HCT116 (cell line): Measurements from ENCODE around the gene COL5A1. TPM values are rescaled to one million over a fixed set of nuclear protein-coding genes. Genes with fewer than 3 reads are reported as not detected.

Experiments used
- ATAC-seq: fragments of 200-7000 bp; cut with Tn5 transposase; 2 replicates; pipeline ENCODE4 v1.9.1; 2020; ENCODE audit warnings: mild to moderate bottlenecking, moderate library complexity
- BruUV-seq: library from RNA; stranded (reverse); fragments of 400-500 nt; replicated peaks from 2 replicates; lab custom pipeline; 2021; lab: Mats Ljungman, UMichigan
- CTCF ChIA-PET: fragments of 300-600 bp; sonication (Branson Sonifier 250); formaldehyde crosslinking; loops from one replicate; lab custom pipeline; 2021; ENCODE audit warnings: antibody characterized with exemption; lab: Charles Lee
- POLR2A ChIA-PET: fragments of 300-600, 350-600 bp; sonication (Branson Sonifier 250); formaldehyde crosslinking; loops from one replicate; lab custom pipeline; 2021; ENCODE audit warnings: antibody characterized with exemption; lab: Charles Lee
- RAD21 ChIA-PET, 2 experiments: fragments of 300-600 bp; sonication (Branson Sonifier 250); formaldehyde crosslinking; loops; one replicate each; lab custom pipeline; 2023; ENCODE audit warnings: low total read pairs in 2 of 2; ENCODE audit not compliant: uncharacterized antibody in 2 of 2, unreplicated experiment in 2 of 2, low non-redundant PET in 1 of 2; lab: Charles Lee
- DNase-seq: peaks from one replicate; pipeline ENCODE4 v3.0.0-alpha.2; 2010; ENCODE audit warnings: low read depth, low spot score
- H2AFZ ChIP-seq: fragments of 200-600 bp; shearing (Covaris generic), sonication (generic); 2 replicates; pipeline ENCODE4 v1.6.1; 2017; ENCODE audit warnings: low read depth, mixed run types, mixed read lengths, antibody characterized with exemption, low read length; ENCODE audit not compliant: poor library complexity, severe bottlenecking
- H3K27ac ChIP-seq: 2 replicates; pipeline ENCODE4 v1.5.1; 2012; ENCODE audit warnings: low read depth, low read length
- H3K27me3 ChIP-seq: fragments of 200-600 bp; sonication (generic); 2 replicates; pipeline ENCODE4 v1.6.1; 2016; ENCODE audit warnings: mixed run types, low read length, mixed read lengths; ENCODE audit not compliant: insufficient read depth
- H3K36me3 ChIP-seq, 2 experiments: fragments of 200-500 bp in 1 of 2; fragments of 200-600 bp in 1 of 2; sonication (Bioruptor generic) in 1 of 2; sonication (generic) in 1 of 2; 2 replicates each; pipeline versions ENCODE4 v1.5.1 to v1.6.1; 2014 to 2016; ENCODE audit warnings: low read length in 2 of 2, inconsistent platforms in 1 of 2, mixed read lengths in 1 of 2, mixed run types in 1 of 2; ENCODE audit not compliant: insufficient read depth in 2 of 2, control insufficient read depth in 1 of 2
- H3K4me1 ChIP-seq, 2 experiments: fragments of 200-600 bp in 1 of 2; sonication (generic) in 1 of 2; 2 replicates each; pipeline versions ENCODE4 v1.5.1 to v1.6.1; 2012 to 2017; ENCODE audit warnings: low read length in 2 of 2, inconsistent platforms in 1 of 2, mild to moderate bottlenecking in 1 of 2, mixed read lengths in 1 of 2, mixed run types in 1 of 2, moderate library complexity in 1 of 2; ENCODE audit not compliant: insufficient read depth in 2 of 2, control insufficient read depth in 1 of 2
- H3K4me2 ChIP-seq: fragments of 200-600 bp; sonication (generic); 2 replicates; pipeline ENCODE4 v1.6.1; 2017; ENCODE audit warnings: mixed run types, low read length, mixed read lengths
- H3K4me3 ChIP-seq, 2 experiments: fragments of 200-600 bp in 1 of 2; sonication (generic) in 1 of 2; replicated peaks in 1 of 2; 2 replicates each; pipeline ENCODE4 v1.5.1; 2011 to 2016; ENCODE audit warnings: low read length in 2 of 2, control low read depth in 1 of 2, low read depth in 1 of 2, mild to moderate bottlenecking in 1 of 2, mixed read lengths in 1 of 2, mixed run types in 1 of 2
- H3K79me2 ChIP-seq: fragments of 200-600 bp; sonication (generic); 2 replicates; pipeline ENCODE4 v1.6.1; 2017; ENCODE audit warnings: mild to moderate bottlenecking, mixed run types, low read length, moderate library complexity, mixed read lengths; ENCODE audit not compliant: insufficient read depth
- H3K9ac ChIP-seq: fragments of 200-600 bp; sonication (generic); 2 replicates; pipeline ENCODE4 v1.6.1; 2016; ENCODE audit warnings: low read length, mixed read lengths
- H3K9me2 ChIP-seq: fragments of 200-600 bp; sonication (generic), shearing (Covaris generic); 2 replicates; pipeline ENCODE4 v1.6.1; 2017; ENCODE audit warnings: mixed run types, mild to moderate bottlenecking, moderate library complexity; ENCODE audit not compliant: insufficient read depth
- H3K9me3 ChIP-seq, 2 experiments: fragments of 200-500 bp in 1 of 2; fragments of 200-600 bp in 1 of 2; sonication (Bioruptor generic) in 1 of 2; sonication (generic) in 1 of 2; 2 replicates each; pipeline ENCODE4 v1.6.1; 2014 to 2017; ENCODE audit warnings: low read length in 2 of 2, mixed read lengths in 2 of 2, inconsistent platforms in 1 of 2, low read depth in 1 of 2, mild to moderate bottlenecking in 1 of 2, mixed run types in 1 of 2, moderate library complexity in 1 of 2; ENCODE audit not compliant: control insufficient read depth in 1 of 2, insufficient read depth in 1 of 2
- H4K20me1 ChIP-seq: fragments of 200-600 bp; sonication (generic), shearing (Covaris generic); 2 replicates; pipeline ENCODE4 v1.6.1; 2017; ENCODE audit warnings: mixed run types, mild to moderate bottlenecking, moderate library complexity; ENCODE audit not compliant: insufficient read depth
- CBX3 ChIP-seq: IDR thresholded peaks from 2 replicates; pipeline ENCODE4 v1.6.1; 2012; ENCODE audit warnings: low read depth
- CEBPB ChIP-seq: IDR thresholded peaks from 2 replicates; pipeline ENCODE4 v1.6.1; 2012; ENCODE audit warnings: low read depth
- EZH2 ChIP-seq: fragments of 200-600 bp; sonication (generic); IDR thresholded peaks from 2 replicates; pipeline ENCODE4 v1.6.1; 2017; ENCODE audit warnings: antibody characterized with exemption, mixed run types
- FOSL1 ChIP-seq: IDR thresholded peaks from 2 replicates; pipeline ENCODE4 v1.6.1; 2012; ENCODE audit warnings: low read depth
- POLR2AphosphoS5 ChIP-seq: IDR thresholded peaks from 2 replicates; pipeline ENCODE4 v1.6.1; 2011; ENCODE audit warnings: mild to moderate bottlenecking, low read depth, low read length, moderate library complexity
- RAD21 ChIP-seq: IDR thresholded peaks from 2 replicates; pipeline ENCODE4 v1.6.1; 2012; ENCODE audit warnings: low read depth, mild to moderate bottlenecking
- SIN3A ChIP-seq: IDR thresholded peaks from 2 replicates; pipeline ENCODE4 v1.6.1; 2012; ENCODE audit warnings: low read depth
- SP1 ChIP-seq: IDR thresholded peaks from 2 replicates; pipeline ENCODE4 v1.6.1; 2012; ENCODE audit warnings: low read depth
- SRF ChIP-seq: IDR thresholded peaks from 2 replicates; pipeline ENCODE4 v1.6.1; 2012; ENCODE audit warnings: low read depth
- ZFX ChIP-seq: fragments of 450-650 bp; IDR thresholded peaks from 2 replicates; pipeline ENCODE4 v1.6.1; 2017
- intact Hi-C: fragments of 100-400 bp; cut with micrococcal nuclease; formaldehyde crosslinking; loops from 2 replicates; pipeline ENCODE4 v1.10.0; 2022
- total RNA-seq: library from RNA; stranded (reverse); gene quantifications from one replicate; pipeline ENCODE4 v1.2.1, GENCODE V29; 2021; ENCODE audit not compliant: unreplicated experiment
- TF ChIP-seq, protein P1 (sequence below): IDR thresholded peaks from 2 replicates; pipeline ENCODE4 v1.6.1; 2011; ENCODE audit warnings: mild to moderate bottlenecking, low read length, moderate library complexity; ENCODE audit not compliant: insufficient replicate concordance; ENCODE audit errors: extremely low read depth
- TF ChIP-seq, protein P2 (sequence below): IDR thresholded peaks from 2 replicates; pipeline ENCODE4 v1.6.1; 2012

The COL5A1 gene
- total RNA-seq, 1 experiment from 2014 or later = 0.30 TPM

DNA sequence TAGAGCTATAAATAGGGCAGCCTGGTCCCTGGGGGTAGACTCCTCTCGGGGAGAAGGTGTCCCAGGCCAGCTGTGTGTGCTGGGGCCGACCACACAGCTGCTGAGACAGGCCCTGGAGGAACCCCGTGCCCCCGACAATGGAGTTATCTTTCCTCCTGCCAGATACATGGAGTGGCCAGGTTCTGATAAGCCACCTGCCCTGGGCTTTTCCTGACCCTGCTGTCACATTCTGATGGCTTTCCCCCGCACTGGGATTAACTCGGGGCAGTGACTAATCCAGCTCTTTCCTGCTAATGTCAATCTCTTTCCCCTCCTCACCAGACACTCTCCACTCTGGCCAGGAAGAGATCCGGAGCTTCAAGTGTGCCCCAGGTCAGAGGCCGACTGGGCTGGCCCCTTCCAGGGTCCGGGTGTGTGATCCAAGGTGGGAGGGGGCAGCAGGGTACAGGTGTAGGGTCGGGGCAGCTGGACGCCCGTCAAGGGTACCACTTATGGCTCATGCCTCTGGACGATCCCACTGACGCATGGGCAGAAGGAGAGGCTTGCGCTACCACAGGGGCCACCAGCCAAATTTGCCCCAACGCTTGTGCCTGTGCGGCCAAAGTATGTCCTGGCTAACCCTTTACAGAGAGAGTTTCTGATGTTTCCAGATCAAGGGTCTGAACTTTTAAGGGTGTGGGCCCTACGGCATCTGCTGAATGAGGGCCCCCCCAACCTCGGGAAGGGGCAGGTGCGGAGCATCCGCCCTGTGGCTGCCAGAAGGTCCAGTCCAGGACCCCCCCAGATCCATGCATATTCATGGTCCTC, 20.6 kb upstream of the COL5A1 start:
- H2AFZ ChIP-seq = no peak overlapping the region
- no peak for DNase-seq
- H3K79me2 ChIP-seq = no peaks in the 10 kb centered on the region
- no peaks in the 10 kb centered on the region for H3K9me2 ChIP-seq
- BruUV-seq = no TSS peak
- H3K4me2 ChIP-seq = no peak overlapping the region
- intact Hi-C loops = no loop called here
- RAD21 ChIA-PET = no interaction called here
- peaks cover 0 to 15% of the 10 kb centered on the region in 2 experiments; a peak in 2 of 4 replicates for H3K4me1 ChIP-seq
- no peak overlapping the region for H3K9ac ChIP-seq
- TF ChIP-seq SRF = no peak
- TF ChIP-seq ZFX = no peak
- TF ChIP-seq FOSL1 = no peak
- no peak for TF ChIP-seq SP1
- TF ChIP-seq, protein P1, sequence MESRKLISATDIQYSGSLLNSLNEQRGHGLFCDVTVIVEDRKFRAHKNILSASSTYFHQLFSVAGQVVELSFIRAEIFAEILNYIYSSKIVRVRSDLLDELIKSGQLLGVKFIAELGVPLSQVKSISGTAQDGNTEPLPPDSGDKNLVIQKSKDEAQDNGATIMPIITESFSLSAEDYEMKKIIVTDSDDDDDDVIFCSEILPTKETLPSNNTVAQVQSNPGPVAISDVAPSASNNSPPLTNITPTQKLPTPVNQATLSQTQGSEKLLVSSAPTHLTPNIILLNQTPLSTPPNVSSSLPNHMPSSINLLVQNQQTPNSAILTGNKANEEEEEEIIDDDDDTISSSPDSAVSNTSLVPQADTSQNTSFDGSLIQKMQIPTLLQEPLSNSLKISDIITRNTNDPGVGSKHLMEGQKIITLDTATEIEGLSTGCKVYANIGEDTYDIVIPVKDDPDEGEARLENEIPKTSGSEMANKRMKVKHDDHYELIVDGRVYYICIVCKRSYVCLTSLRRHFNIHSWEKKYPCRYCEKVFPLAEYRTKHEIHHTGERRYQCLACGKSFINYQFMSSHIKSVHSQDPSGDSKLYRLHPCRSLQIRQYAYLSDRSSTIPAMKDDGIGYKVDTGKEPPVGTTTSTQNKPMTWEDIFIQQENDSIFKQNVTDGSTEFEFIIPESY = no peak
- TF ChIP-seq CBX3 = no peak
- no peak for TF ChIP-seq CEBPB
- TF ChIP-seq EZH2 = no peak
- TF ChIP-seq SIN3A = no peak
- no peak for TF ChIP-seq POLR2AphosphoS5
- TF ChIP-seq, protein P2, sequence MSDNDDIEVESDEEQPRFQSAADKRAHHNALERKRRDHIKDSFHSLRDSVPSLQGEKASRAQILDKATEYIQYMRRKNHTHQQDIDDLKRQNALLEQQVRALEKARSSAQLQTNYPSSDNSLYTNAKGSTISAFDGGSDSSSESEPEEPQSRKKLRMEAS = no peak
- no peak for TF ChIP-seq RAD21
- TF ChIP-seq, all 23 proteins: peak for 0
- no peaks in the 10 kb centered on the region for H4K20me1 ChIP-seq
- peaks cover 4% of the 10 kb centered on the region; the same call in 1 of the 2 replicates for H3K27me3 ChIP-seq
- no peak overlapping the region for H3K4me3 ChIP-seq
- ChIA-PET CTCF (no interaction called here), POLR2A (no interaction called here)
- no peak for ATAC-seq
- no peaks in the 10 kb centered on the region for H3K9me3 ChIP-seq
- H3K36me3 ChIP-seq = no peaks in the 10 kb centered on the region
- H3K27ac ChIP-seq = no peak overlapping the region
